Retinal pigment epithelial cell (primary cell): ENCODE data around the gene NAPEPLD.
"Not testable (repeated sequence)": the region's sequence is repeated elsewhere in the genome, so short reads cannot be mapped to it uniquely, and the experiment has no call there.

Experiments
- DNase-seq: peaks from one replicate; pipeline ENCODE4 v3.0.0-alpha.2; 2010; ENCODE audit warnings: low read depth
- H3K4me3 ChIP-seq: 2 replicates; pipeline ENCODE4 v1.5.1; 2011; ENCODE audit warnings: mild to moderate bottlenecking, low read length, control low read depth, moderate library complexity
- TF ChIP-seq, protein P1 (sequence below): conservative IDR thresholded peaks from 2 replicates; pipeline ENCODE4 v1.5.1; 2011; ENCODE audit warnings: low read depth, low read length, control low read depth, inconsistent platforms

Gene NAPEPLD

GRCh38 chr7:103148994-103149807 lies at the start of gene NAPEPLD:
TSS of gene NAPEPLD (minus strand) at chr7:103149099. CDS start at chr7:103128776, 20,323 bp downstream.
- peak within 1 kb of the TSS; percentile 68 for H3K4me3 ChIP-seq
- TF ChIP-seq, protein P1, sequence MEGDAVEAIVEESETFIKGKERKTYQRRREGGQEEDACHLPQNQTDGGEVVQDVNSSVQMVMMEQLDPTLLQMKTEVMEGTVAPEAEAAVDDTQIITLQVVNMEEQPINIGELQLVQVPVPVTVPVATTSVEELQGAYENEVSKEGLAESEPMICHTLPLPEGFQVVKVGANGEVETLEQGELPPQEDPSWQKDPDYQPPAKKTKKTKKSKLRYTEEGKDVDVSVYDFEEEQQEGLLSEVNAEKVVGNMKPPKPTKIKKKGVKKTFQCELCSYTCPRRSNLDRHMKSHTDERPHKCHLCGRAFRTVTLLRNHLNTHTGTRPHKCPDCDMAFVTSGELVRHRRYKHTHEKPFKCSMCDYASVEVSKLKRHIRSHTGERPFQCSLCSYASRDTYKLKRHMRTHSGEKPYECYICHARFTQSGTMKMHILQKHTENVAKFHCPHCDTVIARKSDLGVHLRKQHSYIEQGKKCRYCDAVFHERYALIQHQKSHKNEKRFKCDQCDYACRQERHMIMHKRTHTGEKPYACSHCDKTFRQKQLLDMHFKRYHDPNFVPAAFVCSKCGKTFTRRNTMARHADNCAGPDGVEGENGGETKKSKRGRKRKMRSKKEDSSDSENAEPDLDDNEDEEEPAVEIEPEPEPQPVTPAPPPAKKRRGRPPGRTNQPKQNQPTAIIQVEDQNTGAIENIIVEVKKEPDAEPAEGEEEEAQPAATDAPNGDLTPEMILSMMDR, result no peak
- peak; percentile 28 for DNase-seq

- H3K4me3 ChIP-seq, DNase-seq: not testable (repeated sequence)
Observed at GRCh38 chr7:103198079-103198478, 49.2 kb upstream of the NAPEPLD start.

DNA sequence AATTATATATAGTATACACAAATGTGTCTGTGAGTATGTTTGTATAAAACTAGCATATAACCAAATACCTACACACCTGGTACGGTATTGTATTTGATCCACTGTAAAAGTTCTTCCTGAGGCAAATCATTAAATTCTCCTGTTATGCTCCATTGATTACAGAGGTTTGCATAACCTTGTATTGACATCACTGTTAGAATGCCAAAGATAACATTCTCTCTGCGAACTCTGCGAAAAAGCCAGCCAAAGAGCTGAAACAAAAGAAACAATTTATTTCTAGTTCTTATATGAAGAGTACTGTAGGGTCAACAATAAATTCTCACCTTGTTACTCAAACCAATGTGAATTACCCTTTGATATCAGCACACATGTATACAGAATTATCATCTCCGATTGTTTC lies 46.5 kb upstream of the NAPEPLD start:
- not testable (repeated sequence) for H3K4me3 ChIP-seq, DNase-seq

DNA sequence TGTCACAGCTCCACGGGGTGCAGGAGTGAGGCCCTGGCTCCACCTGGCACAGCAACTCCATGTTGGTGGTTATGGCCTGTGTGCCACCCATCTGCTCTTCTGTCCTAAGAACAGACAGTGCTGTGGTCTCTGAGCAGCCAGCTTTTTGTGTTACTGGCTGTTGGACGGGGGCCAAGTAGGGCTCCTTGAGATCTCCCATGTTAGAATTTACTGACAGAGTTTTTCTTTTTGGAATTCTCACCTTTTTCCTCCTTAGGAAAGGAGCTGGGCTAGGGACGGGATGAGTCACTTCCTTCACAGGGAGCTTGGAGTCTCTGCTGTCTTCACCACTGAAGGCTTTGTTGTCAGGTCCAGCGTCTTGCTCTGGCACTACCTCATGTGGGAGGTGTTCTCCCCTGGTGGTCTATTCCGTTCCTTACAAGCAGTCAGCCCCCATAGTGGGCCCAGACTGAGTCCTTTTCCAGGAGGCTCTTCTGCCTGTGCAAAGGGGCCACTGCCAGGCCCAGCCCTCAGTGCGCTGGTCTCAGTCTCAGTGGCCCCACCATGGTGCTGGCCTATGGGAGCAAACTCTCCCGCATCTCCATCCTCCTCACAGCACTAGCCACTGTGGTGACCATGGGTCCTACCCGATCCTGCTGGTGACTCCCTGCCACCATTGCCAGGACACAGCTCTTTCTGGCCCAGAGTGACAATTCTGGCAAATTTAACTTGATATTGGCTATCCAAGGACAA lies 23.7 kb upstream of the NAPEPLD start:
- H3K4me3 ChIP-seq, DNase-seq: not testable (repeated sequence)

GRCh38 chr7:103171695-103172414 lies 23.0 kb upstream of the NAPEPLD start:
- DNase-seq, H3K4me3 ChIP-seq: not testable (repeated sequence)

GRCh38 chr7:103166921-103167544 lies 18.1 kb upstream of the NAPEPLD start:
- H3K4me3 ChIP-seq, DNase-seq: not testable (repeated sequence)

DNA sequence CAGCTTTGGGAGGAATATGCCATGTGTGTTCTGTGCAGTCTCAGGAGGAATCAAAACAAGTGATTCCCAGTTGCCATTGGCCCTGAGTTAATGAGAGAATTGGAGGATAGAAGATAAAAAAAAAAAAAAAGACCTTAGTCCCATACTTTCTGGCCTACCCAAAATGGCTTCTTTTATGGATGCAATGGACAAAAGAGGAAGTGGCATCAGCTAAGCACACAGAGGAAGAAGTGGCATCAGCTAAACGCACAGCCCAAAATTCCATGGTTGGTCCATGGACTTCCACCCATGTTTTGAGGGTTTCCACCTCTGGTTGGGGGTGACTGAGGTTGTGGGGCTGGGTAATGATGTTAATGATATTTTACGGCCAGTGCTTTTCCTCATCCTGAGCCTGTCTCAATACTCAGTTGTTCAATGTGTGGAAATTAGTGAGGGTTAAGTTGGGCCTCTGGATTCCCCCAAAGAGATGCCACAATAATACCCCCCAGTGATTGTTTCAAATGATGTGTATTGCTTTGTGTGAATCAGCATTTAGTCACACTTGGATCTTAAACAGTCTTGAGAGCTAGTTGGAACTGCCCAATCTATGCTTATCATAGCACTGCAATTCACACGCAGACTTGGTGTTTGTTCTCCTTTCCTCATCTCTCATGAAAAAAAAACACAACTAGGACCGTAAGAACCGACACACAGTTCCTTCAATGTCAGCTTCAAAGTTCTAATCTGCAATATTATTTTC lies 14.4 kb upstream of the NAPEPLD start:
- DNase-seq, H3K4me3 ChIP-seq: not testable (repeated sequence)

DNA sequence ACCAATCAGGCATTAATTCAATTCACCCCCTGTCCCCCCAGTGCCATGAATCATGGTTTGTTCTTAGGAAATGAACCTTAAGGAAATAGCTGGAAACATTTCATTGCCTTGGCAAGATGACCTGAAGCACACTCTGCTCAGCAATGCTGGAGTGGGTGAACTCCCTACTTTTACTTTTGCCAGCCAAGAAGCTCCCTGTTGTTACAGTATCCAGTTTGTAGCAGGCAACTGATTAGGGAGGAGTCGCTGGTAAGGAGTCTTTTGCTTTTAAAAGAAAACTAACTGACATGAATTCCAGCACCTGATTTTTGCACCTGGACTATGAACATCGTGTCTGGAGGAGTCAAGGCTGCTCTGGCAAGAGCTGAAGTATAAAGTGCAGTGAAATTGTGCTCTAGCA lies 13.7 kb upstream of the NAPEPLD start:
- DNase-seq, H3K4me3 ChIP-seq: not testable (repeated sequence)

- H3K4me3 ChIP-seq, DNase-seq: not testable (repeated sequence)
Observed at GRCh38 chr7:103161998-103162616, 13.2 kb upstream of the NAPEPLD start.

DNA sequence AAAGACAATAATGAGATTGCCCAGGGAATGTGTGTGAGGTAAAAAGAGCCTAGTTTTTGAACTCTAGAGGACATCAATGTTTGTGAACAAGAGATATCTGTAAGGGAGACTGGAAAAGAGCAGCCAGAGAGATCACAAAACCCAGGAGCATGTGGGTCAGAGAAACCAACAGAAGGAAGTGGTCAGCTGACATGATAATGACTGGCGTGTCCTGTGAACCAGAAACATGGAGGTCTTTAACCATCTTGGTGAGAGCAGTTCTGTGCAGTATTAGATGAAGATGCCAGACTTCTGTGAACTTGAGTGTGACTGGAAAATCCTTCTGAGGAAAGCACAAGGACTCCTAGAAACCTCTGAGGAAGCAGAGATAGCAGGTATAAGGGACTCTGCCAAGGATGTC lies 10.2 kb upstream of the NAPEPLD start:
- H3K4me3 ChIP-seq, DNase-seq: not testable (repeated sequence)

GRCh38 chr7:103155331-103156024 lies 6.6 kb upstream of the NAPEPLD start:
- DNase-seq, result not testable (repeated sequence)

More at GRCh38 chr7:103155331-103156024, 6.6 kb upstream of the NAPEPLD start:
- not testable (repeated sequence) for H3K4me3 ChIP-seq
